AG09319 (cell line): ENCODE data around the gene HOXD10.
A peak's percentile ranks its signal among the peaks of the same experiment; 100 is the strongest.

ENCODE experiments used
- DNase-seq: peaks from one replicate; pipeline ENCODE4 v3.0.0-alpha.2; 2010; ENCODE audit warnings: low read depth; ENCODE audit errors: extremely low read depth
- CTCF ChIP-seq: IDR thresholded peaks from 2 replicates; pipeline ENCODE4 v1.5.1; 2011; ENCODE audit warnings: low read depth, mild to moderate bottlenecking, inconsistent platforms, low read length, moderate library complexity

Gene HOXD10

GRCh38 chr2:176124947-176125771 lies 8.6 kb downstream of the HOXD10 start:
- DNase-seq = no peak
- no peak for TF ChIP-seq CTCF

- no peak for DNase-seq
- no peak for TF ChIP-seq CTCF
These were observed 9.1 kb downstream of the HOXD10 start for GRCh38 chr2:176125772-176126054.

GRCh38 chr2:176126929-176127773 lies 10.6 kb downstream of the HOXD10 start:
- DNase-seq = peak; percentile 7
- TF ChIP-seq CTCF = peak; percentile 78

- TF ChIP-seq CTCF = no peak
- DNase-seq = no peak
These were observed 11.1 kb downstream of the HOXD10 start for GRCh38 chr2:176127774-176128072.

GRCh38 chr2:176128172-176128981 lies 11.8 kb downstream of the HOXD10 start:
- no peak for TF ChIP-seq CTCF
- DNase-seq = no peak

- TF ChIP-seq CTCF = no peak
- DNase-seq = peak; percentile 3
These were observed 12.6 kb downstream of the HOXD10 start, which contains the start of gene HOXD8 for GRCh38 chr2:176128982-176129796. HOXD8 (plus strand) TSS chr2:176129705; CDS start chr2:176130367, 662 bp downstream.
